GM19043 (cell line): ENCODE data around the gene ATG10.
"Not testable (repeated sequence)": the region's sequence is repeated elsewhere in the genome, so short reads cannot be mapped to it uniquely, and the experiment has no call there.

Experiments
- ATAC-seq: cut with Tn5 transposase; IDR thresholded peaks from one replicate; pipeline ENCODE4 v1.9.1; 2021; ENCODE audit warnings: low read depth; ENCODE audit not compliant: unreplicated experiment

Gene ATG10

GRCh38 chr5:82107267-82107666 lies 135.4 kb downstream of the ATG10 start:
- ATAC-seq, result no peak

- ATAC-seq, result no peak
Observed at GRCh38 chr5:82109013-82109412, 137.2 kb downstream of the ATG10 start.

- not testable (repeated sequence) for ATAC-seq
Observed at GRCh38 chr5:82109915-82110314, 138.1 kb downstream of the ATG10 start.

- no peak for ATAC-seq
Observed at GRCh38 chr5:82111191-82111590, 139.4 kb downstream of the ATG10 start.

DNA sequence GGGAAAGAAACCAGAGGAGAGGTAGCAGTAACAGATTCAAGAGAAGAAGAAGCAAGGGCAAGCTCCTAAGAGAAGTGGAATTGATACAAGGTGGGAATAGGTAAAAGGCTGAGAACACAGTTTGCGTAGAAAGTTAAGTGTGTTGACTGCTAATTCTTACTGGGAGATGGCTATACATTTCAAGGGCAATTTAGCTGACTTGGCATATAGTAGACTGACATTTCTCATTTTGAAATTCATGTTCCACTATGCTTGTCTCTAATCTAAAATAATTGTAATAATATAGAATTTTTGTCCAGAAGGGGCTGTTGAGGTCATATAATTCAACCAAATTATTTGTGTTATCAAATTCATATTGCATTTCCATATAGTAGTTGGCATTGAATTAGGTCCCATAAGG lies 144.0 kb downstream of the ATG10 start:
- ATAC-seq, result no peak

- ATAC-seq, result no peak
Observed at GRCh38 chr5:82119889-82120288, 148.1 kb downstream of the ATG10 start.

DNA sequence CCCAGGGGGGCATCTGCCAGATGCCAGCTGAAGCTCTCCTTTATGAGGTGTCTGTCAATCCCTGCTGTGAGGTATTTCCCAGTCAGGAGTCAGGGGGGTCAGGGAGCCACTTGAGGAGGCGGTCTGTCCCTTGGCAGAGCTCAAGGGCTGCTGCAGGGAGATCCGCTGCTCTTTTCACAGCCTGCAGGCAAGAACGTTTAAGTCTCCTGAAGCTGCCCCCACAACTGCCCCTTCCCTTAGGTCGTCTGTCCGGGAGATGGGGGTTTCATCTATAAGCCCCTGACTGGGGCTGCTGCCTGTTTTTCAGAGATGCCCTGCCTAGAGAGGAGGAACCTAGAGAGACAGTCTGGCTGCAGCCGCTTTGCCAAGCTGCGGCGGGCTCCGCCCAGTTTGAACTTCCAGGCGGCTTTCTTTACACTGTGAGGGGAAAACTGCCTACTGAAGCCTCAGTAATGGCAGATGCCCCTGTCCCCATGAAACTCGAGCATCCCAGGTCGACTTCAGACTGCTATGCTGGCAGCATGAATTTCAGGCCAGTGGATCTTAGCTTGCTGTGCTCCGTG lies 158.0 kb downstream of the ATG10 start:
- no peak for ATAC-seq

- no peak for ATAC-seq
Observed at GRCh38 chr5:82130602-82131001, 158.8 kb downstream of the ATG10 start.

DNA sequence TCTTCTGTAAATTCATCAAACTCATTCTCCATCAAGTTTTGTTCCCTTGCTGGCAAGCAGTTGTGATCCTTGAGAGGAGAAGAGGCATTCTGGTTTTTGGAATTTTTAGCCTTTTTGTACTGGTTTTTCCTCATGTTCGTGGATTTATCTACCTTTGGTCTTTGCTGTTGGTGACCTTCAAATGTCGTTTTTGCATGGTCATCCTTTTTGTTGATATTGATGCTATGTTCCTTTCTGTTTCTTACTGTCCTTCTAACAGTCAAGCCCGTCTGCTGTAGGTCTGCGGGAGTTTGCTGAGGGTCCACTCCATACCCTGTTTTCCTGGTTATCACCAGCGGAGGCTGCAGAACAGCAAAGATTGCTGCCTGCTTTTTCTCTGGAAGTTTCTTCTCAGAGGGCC lies 165.4 kb downstream of the ATG10 start:
- no peak for ATAC-seq

GRCh38 chr5:82139837-82140236 lies 168.0 kb downstream of the ATG10 start:
- not testable (repeated sequence) for ATAC-seq

- no peak for ATAC-seq
Observed at GRCh38 chr5:82142217-82142841, 170.5 kb downstream of the ATG10 start.

DNA sequence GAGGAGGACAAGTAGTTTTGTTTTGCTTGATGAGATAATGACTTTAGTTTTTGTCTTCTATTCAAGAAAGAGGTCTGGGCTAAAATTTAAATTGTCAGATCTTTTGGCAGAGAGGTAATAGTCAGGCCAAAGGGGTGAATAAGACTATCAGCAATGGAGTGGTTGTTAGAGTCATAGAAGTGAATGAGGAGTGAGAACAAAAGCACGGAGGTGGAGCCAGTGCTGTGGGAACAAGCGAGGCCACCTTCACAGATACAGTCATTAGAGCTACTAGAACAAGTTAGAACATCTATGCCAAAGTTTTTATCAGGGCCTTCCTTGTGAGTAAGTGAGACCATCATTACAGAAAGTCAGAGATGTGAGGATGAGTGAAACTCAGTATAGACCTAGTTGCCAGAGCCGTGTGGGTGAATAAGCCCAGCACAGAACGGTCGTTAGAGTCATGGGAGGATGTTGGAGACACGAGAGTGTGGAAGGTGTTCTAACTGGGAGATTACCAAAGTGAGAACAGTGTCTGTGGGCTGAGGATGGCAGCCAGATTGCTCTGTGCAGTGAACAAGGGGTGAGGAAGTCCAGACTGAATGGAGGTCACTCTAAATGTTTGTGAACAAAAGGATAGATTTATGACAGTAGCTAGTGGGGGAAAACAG lies 171.2 kb downstream of the ATG10 start:
- ATAC-seq, result no peak

DNA sequence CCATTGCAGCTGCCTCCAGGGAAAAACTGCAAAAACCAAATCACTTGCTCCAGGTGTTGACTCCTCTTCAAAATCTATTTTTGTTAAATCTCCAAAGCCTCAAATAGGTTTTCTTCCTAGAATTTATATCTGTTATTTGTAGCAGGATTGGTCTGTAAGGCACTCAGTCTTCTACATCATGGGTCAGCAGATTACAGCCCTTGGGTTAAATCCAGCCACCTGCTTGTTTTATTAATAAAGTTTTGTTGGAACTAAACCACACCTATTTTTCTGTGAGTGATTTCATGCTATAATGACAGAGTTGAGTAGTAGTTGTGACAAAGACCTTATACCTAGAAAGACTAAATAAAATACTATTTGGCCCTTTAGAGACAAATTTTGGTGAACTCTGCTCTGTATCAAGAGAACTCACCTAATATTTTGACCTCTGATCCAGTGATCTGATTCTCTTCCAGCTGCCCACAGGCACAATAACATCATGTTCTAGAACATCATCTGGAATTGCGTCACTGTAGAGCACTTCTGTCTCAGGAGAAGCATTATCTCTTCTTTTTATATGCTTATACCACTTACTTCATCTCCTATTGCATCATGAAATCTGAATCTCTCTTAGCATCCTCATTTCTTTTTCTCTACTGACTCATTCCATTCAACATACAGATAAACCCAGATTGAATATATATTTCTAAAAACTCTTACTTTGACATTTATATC lies 176.2 kb downstream of the ATG10 start:
- ATAC-seq, result no peak

DNA sequence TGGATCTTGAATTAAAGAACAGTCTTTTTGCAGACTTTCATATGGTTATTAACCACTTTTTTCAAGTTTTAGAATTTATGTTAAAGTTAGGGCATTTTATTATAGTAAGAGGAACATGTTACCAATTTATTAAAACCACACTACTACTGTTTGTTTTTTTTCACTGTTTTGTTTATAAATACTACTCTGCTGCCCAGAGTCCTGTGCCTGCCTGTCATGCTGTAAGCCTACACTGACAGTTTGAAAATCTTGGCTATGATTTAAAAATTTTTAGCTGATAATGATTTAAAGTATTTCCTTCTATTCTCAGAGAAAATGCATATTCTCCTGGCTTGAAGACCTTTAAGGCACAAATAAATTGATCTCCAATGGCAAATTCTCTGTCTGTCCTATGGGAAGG lies 177.6 kb downstream of the ATG10 start:
- ATAC-seq, result no peak

DNA sequence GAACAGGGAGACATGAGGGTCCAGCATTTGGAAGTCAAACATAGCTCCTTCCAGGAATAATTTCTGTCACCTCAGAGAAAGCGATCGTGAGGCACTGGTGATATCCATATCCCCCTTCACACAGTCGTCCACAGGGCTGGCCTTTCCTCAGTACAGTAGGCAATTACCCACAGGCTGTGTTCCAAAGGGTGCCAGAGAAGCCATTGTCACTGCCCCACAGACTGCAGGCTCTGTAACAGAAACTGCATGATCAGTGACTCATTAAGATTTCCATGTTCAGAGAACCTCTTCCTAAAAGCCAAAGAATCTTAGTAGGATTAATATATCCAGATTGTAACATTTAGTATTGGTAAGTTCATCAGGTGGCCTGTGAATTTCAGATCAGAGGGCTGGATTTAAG lies 178.7 kb downstream of the ATG10 start:
- ATAC-seq, result no peak

GRCh38 chr5:82151204-82151603 lies 179.4 kb downstream of the ATG10 start:
- ATAC-seq, result no peak

DNA sequence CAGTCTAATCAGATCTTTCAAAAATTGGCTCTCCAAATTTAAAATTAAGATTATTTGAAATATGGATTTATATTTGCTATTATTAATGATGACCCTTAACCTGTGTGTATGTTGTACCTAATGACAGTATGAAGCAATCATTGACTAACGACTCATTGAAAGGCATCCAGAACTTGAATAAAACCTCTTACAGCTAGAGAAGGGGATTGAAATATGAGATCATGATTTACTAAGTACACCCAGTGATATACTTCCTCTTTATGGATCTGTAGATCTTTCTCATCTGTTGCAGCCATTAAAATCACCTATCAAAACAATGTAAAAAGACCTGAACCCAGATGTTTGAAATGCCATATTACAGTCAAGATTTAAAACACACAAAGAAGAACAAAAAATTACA lies 179.8 kb downstream of the ATG10 start:
- ATAC-seq, result no peak

- no peak for ATAC-seq
Observed at GRCh38 chr5:82152978-82153481, 181.2 kb downstream of the ATG10 start.

DNA sequence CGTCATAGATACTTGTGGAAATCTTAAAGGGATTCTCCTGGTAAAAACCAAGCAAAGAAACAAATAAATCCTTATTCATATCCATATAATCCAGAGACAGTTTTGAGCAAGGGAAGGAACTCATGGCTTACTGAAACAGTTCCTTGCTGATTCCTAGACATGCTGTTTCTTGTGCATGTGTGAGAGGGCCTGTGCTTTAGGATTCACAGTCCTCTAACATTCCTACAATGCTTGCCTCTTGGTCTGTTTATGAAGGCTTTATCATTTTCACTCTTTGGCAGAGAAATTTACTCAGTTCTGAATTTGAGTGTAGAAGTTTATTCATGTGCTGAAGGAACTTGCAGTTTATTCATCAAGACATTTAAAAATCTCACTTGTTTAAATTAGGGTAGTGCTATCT lies 183.0 kb downstream of the ATG10 start:
- no peak for ATAC-seq

- no peak for ATAC-seq
Observed at GRCh38 chr5:82155305-82155704, 183.5 kb downstream of the ATG10 start.

- no peak for ATAC-seq
Observed at GRCh38 chr5:82156874-82157273, 185.1 kb downstream of the ATG10 start.
